Calu3 (cell line): ENCODE data around the gene TMEM9. TPM values are rescaled to one million over a fixed set of nuclear protein-coding genes. Genes with fewer than 3 reads are reported as not detected.
A peak's percentile ranks its signal among the peaks of the same experiment; 100 is the strongest.

Experiments used
- BruUV-seq: library from RNA; stranded (reverse); fragments of 400-500 nt; replicated peaks from 2 replicates; lab custom pipeline; 2021; lab: Mats Ljungman, UMichigan
- CTCF ChIA-PET: fragments of 300-600 bp; sonication (Branson Sonifier 250); formaldehyde crosslinking; loops from one replicate; lab custom pipeline; 2022; ENCODE audit warnings: antibody characterized with exemption; lab: Charles Lee
- DNase-seq: peaks from one replicate; pipeline ENCODE4 v3.0.0; 2022
- H3K27ac Mint-ChIP-seq: one replicate; pipeline ENCODE4 v1.8.0; 2022; ENCODE audit warnings: mixed read lengths; ENCODE audit not compliant: unreplicated experiment
- H3K27me3 Mint-ChIP-seq: one replicate; pipeline ENCODE4 v1.8.0; 2022; ENCODE audit warnings: mixed read lengths; ENCODE audit not compliant: unreplicated experiment
- H3K36me3 Mint-ChIP-seq: one replicate; pipeline ENCODE4 v1.8.0; 2022; ENCODE audit warnings: mild to moderate bottlenecking, moderate library complexity, mixed read lengths; ENCODE audit not compliant: insufficient read depth, unreplicated experiment
- H3K4me1 Mint-ChIP-seq: one replicate; pipeline ENCODE4 v1.8.0; 2022; ENCODE audit warnings: mild to moderate bottlenecking, low read depth, mixed read lengths; ENCODE audit not compliant: unreplicated experiment
- H3K4me3 Mint-ChIP-seq: one replicate; pipeline ENCODE4 v1.8.0; 2022; ENCODE audit warnings: mild to moderate bottlenecking, low read depth, moderate library complexity, mixed read lengths; ENCODE audit not compliant: unreplicated experiment
- H3K9me3 Mint-ChIP-seq: one replicate; pipeline ENCODE4 v1.8.0; 2022; ENCODE audit warnings: low read depth, mixed read lengths; ENCODE audit not compliant: unreplicated experiment
- CTCF ChIP-seq: fragments of 200-600 bp; IDR thresholded peaks from one replicate; pipeline ENCODE4 v1.8.0; 2022; ENCODE audit warnings: antibody characterized with exemption; ENCODE audit not compliant: unreplicated experiment
- intact Hi-C: fragments of 100-400 bp; cut with micrococcal nuclease; formaldehyde crosslinking; loops from one replicate; pipeline ENCODE4 v1.10.0; 2022; ENCODE audit not compliant: unreplicated experiment
- total RNA-seq: library from RNA; stranded (reverse); gene quantifications from 2 replicates; pipeline ENCODE4 v1.2.3, GENCODE V29; 2022

The TMEM9 gene
- total RNA-seq, 1 experiment from 2014 or later, result 99.5 TPM

- intact Hi-C loops, result no loop called here
- no peak overlapping the region for H3K27ac Mint-ChIP-seq
- H3K36me3 Mint-ChIP-seq, result no peaks in the 10 kb centered on the region
- CTCF ChIA-PET, result interaction anchor here (0.9 kb wide), 1 partner anchor 18 kb away, joined by 3 read pairs; no protein-coding TSS in a partner anchor
- H3K27me3 Mint-ChIP-seq, result peaks cover 82% of the 10 kb centered on the region
- no TSS peak for BruUV-seq
- no peaks in the 10 kb centered on the region for H3K4me1 Mint-ChIP-seq
- DNase-seq, result no peak
- TF ChIP-seq CTCF, result no peak
- H3K4me3 Mint-ChIP-seq, result no peak overlapping the region
- no peaks in the 10 kb centered on the region for H3K9me3 Mint-ChIP-seq
These were observed 63.7 kb downstream of the TMEM9 start for GRCh38 chr1:201090541-201090940.

GRCh38 chr1:201089596-201089995 lies 64.7 kb downstream of the TMEM9 start:
- no peak overlapping the region for H3K4me3 Mint-ChIP-seq
- no peaks in the 10 kb centered on the region for H3K4me1 Mint-ChIP-seq
- BruUV-seq, result no TSS peak
- DNase-seq, result no peak
- intact Hi-C loops, result loop anchor here (5.0 kb wide), 1 partner anchor 133 kb away; no protein-coding TSS in a partner anchor
- no peaks in the 10 kb centered on the region for H3K9me3 Mint-ChIP-seq
- CTCF ChIA-PET, result no interaction called here
- TF ChIP-seq CTCF, result no peak
- H3K27me3 Mint-ChIP-seq, result peaks cover 82% of the 10 kb centered on the region
- no peaks in the 10 kb centered on the region for H3K36me3 Mint-ChIP-seq
- no peak overlapping the region for H3K27ac Mint-ChIP-seq

- DNase-seq, result peak; percentile 9
- CTCF ChIA-PET, result no interaction called here
- BruUV-seq, result no TSS peak
- TF ChIP-seq CTCF, result no peak
- H3K4me3 Mint-ChIP-seq, result no peak overlapping the region
- no peaks in the 10 kb centered on the region for H3K9me3 Mint-ChIP-seq
- intact Hi-C loops, result loop anchor here (5.0 kb wide), 1 partner anchor 133 kb away; no protein-coding TSS in a partner anchor
- H3K4me1 Mint-ChIP-seq, result no peaks in the 10 kb centered on the region
- H3K27ac Mint-ChIP-seq, result no peak overlapping the region
- H3K27me3 Mint-ChIP-seq, result peaks cover 82% of the 10 kb centered on the region
- no peaks in the 10 kb centered on the region for H3K36me3 Mint-ChIP-seq
These were observed 65.3 kb downstream of the TMEM9 start for GRCh38 chr1:201088901-201089525.

GRCh38 chr1:201088395-201088794 lies 65.9 kb downstream of the TMEM9 start:
- Mint-ChIP-seq H3K36me3 (no peaks in the 10 kb centered on the region), H3K9me3 (no peaks in the 10 kb centered on the region), H3K27ac (no peak overlapping the region), H3K4me3 (no peak overlapping the region), H3K27me3 (peaks cover 82% of the 10 kb centered on the region), H3K4me1 (no peaks in the 10 kb centered on the region)
- intact Hi-C loops, result loop anchor here (5.0 kb wide), 1 partner anchor 134 kb away; no protein-coding TSS in a partner anchor
- no peak for TF ChIP-seq CTCF
- CTCF ChIA-PET, result no interaction called here
- BruUV-seq, result no TSS peak
- DNase-seq, result no peak
